ENCODE data around the gene REEP6. TPM values are rescaled to one million over a fixed set of nuclear protein-coding genes. Genes with fewer than 3 reads are reported as not detected.

REEP6 gene
- total RNA-seq, 4 donors from 2014 or later, result 4.2 to 8.5 (median 5.9) TPM

DNA sequence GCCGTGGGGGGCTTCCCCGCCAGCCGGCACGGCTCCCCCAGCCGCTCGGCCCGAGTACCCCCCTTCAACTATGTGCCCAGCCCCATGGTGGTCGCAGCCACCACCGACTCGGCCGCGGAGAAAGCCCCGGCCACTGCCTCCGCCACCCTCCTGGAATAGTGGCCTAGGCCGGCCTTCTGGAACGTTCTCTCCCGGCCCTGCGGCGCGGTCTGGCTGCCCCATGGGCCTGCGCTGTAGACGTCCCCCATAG lies 21.0 kb upstream of the REEP6 start:
- peak overlapping the region in 1 of 3 donors; percentile 31 for H3K4me3 ChIP-seq (replicated peaks in 1 of 3)
- H3K27me3 ChIP-seq, result peaks cover 55% of the 10 kb centered on the region
- TF ChIP-seq, protein P1, sequence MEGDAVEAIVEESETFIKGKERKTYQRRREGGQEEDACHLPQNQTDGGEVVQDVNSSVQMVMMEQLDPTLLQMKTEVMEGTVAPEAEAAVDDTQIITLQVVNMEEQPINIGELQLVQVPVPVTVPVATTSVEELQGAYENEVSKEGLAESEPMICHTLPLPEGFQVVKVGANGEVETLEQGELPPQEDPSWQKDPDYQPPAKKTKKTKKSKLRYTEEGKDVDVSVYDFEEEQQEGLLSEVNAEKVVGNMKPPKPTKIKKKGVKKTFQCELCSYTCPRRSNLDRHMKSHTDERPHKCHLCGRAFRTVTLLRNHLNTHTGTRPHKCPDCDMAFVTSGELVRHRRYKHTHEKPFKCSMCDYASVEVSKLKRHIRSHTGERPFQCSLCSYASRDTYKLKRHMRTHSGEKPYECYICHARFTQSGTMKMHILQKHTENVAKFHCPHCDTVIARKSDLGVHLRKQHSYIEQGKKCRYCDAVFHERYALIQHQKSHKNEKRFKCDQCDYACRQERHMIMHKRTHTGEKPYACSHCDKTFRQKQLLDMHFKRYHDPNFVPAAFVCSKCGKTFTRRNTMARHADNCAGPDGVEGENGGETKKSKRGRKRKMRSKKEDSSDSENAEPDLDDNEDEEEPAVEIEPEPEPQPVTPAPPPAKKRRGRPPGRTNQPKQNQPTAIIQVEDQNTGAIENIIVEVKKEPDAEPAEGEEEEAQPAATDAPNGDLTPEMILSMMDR (IDR thresholded peaks at IDR 0.05), result no peak
- no peak for TF ChIP-seq POLR2A (IDR thresholded peaks at IDR 0.05)
- 2 to 7% methylated on average over 13 to 16 of the region's 22 CpGs for WGBS, 2 donors
- no peaks in the 10 kb centered on the region for H3K36me3 ChIP-seq
- intact Hi-C loops (cut with DNase I), result no loop called here
- H3K9me3 ChIP-seq, result no peaks in the 10 kb centered on the region
- H3K27ac ChIP-seq, result no peak overlapping the region
- peaks cover 29 to 58% of the 10 kb centered on the region in 2 donors for H3K4me1 ChIP-seq
- no peak for DNase-seq

DNA sequence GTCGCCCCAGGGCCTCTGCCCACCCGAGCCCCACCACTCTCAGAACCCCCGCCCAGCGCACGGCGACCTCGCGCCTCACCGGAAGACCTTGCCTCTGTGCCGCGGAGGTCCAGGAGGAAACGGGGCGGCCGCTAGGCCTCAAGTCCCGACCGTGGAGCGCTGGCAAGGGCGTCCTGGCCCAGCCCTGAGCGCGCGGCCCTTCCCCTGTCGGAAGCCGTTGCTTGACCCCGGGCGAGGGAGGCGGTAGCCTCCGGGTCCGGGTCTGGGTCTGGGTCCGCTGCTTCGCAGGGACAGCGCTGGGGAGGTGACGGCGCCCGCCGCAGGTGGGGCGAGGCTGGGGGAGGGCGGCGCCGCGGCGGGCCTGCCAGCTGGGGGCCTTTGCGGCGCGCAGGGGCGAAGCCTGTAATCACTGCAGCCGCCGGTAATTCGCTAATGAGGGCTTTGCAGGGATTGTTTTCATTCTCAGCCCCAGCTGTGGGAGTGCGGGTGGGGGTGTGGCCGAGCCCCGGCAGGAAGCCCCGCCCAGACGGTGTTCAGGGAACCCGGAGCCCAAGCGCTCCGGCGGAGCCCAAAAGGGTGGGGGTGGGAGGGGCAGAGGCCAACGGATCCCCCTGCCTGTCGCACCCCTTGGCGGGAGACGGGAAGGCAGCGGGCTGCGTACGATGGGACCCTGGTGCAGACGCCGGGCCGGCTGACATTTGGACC lies 20.5 kb upstream of the REEP6 start:
- TF ChIP-seq POLR2A (IDR thresholded peaks at IDR 0.05), result no peak
- TF ChIP-seq, protein P1 (IDR thresholded peaks at IDR 0.05), result no peak
- Histone ChIP-seq H3K36me3 (no peaks in the 10 kb centered on the region), H3K27ac (no peak overlapping the region), H3K4me1 (peaks cover 25 to 58% of the 10 kb centered on the region in 2 donors), H3K27me3 (peaks cover 55% of the 10 kb centered on the region), H3K4me3 (replicated peaks in 1 of 3) (peak overlapping the region in 1 of 3 donors; percentile 31), H3K9me3 (no peaks in the 10 kb centered on the region)
- intact Hi-C loops (cut with DNase I), result no loop called here
- peak; percentile 29 to 42 for DNase-seq
- WGBS, 2 donors, result 3% methylated on average over 6 of the region's 67 CpGs; no CpG with 5 or more reads in 1 of the 2 donors

DNA sequence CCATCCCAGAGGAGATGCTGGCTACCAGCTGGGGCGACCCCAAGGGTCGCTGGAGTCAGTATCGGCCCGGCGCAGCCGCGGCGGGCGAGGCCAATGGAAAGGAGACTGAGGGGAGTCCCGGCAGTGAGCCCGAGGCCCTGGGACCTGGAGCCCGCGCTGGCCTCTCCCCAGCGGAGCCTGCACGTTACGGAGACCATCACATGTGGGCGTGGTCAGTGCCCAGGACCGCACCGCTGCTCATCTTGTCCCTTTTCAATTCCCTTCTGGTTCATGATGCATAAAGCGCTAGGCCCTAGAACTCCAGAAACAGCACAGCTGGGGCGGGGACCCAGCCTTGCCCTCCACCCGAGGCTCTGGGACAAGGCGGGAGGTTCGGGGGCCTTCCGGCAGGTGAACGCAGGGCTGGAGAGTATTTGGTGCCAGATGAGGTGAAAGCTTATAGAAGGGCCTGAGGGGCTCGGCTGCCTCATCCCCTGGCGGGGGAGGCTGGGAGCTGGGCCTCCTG lies 19.9 kb upstream of the REEP6 start:
- peaks cover 25 to 55% of the 10 kb centered on the region in 2 donors for H3K4me1 ChIP-seq
- peaks cover 54% of the 10 kb centered on the region for H3K27me3 ChIP-seq
- DNase-seq, result peak in 1 of 2 donors; percentile 14
- H3K9me3 ChIP-seq, result no peaks in the 10 kb centered on the region
- intact Hi-C loops (cut with DNase I), result no loop called here
- H3K27ac ChIP-seq, result no peak overlapping the region
- no peak for TF ChIP-seq POLR2A (IDR thresholded peaks at IDR 0.05)
- TF ChIP-seq, protein P1 (IDR thresholded peaks at IDR 0.05), result no peak
- peak overlapping the region in 1 of 3 donors; percentile 31 for H3K4me3 ChIP-seq (replicated peaks in 1 of 3)
- 5 to 12% methylated on average over 10 to 18 of the region's 28 CpGs for WGBS, 2 donors
- no peaks in the 10 kb centered on the region for H3K36me3 ChIP-seq

DNA sequence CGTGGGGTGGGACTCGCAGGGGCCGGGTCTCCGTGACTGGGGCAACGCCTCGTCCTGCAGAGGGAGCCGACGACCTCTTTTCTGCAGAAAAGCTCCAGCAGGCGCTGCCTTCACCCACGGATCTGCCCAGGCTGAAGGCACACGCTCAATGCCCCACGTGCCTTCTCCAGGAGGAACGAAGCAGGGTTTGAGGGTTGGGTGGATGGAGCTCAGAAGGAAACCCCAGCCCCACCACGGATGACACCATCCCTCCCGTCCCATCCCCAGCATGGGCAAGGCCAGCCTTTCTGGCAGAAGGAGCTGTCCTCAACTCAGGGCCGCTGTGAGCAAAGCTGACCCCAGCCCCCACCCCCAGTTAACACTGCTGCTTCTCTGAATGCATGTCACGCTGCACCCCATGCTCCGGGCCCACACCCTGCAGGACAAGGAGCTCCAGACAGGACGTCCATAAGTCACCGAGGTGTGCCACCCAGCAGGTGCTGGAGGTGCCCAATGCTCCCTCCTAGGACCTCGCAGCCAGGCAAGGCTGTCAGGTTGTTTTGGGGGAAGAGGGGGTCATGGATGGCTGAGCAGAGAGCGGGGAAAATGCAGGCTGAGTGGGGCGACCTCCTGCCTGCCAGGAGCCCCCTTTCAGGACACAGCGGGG lies 19.3 kb upstream of the REEP6 start:
- Histone ChIP-seq H3K36me3 (no peaks in the 10 kb centered on the region), H3K4me3 (replicated peaks in 1 of 3) (no peak overlapping the region), H3K27ac (no peak overlapping the region), H3K4me1 (peaks cover 25 to 51% of the 10 kb centered on the region in 2 donors), H3K9me3 (no peaks in the 10 kb centered on the region), H3K27me3 (peaks cover 48% of the 10 kb centered on the region)
- no peak for TF ChIP-seq POLR2A (IDR thresholded peaks at IDR 0.05)
- intact Hi-C loops (cut with DNase I), result no loop called here
- DNase-seq, result no peak
- 17 to 20% methylated on average over 15 to 24 of the region's 24 CpGs for WGBS, 2 donors

DNA sequence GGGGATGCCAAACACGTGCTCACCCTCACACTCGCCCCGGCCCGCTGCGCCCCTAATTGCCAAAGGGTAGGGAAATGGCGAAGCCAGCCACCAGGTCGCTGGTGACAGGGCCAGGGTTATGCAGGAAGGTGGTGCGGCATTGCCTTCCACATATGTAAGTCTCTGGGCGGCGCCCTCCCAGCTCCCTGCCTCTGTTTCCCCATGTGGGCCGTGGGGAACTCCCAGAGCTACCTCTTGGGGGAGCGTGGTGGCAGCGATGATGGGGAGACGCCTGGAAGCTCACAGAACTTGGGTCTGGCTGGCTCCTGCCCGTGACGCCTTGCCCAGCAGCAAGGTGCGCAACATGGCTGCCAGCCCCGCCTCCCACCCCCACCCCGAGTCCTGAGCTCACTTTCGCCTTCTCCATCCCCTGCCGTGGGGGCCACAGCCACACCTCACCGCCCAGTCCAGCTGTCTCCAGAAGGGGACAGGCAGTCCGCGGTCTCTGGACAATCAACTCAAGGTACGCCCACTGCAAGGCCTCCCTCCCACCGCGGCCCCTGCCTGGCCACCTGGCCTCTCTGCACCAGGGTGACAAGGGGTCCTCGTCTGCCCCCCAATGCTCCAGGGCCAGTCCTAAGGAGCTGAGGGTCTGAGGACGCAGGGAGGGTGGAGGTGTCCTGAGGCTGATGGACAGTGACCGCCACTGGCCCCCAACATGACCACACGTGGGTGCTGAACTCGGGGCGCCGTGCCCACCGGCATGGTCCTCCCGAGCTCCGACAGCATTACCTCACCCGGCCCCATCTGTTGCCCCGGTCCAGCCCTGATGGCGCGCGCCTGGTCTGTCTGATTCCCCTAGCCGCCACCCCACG lies 18.5 kb upstream of the REEP6 start:
- DNase-seq, result no peak
- Histone ChIP-seq H3K4me3 (replicated peaks in 1 of 3) (no peak overlapping the region), H3K4me1 (peaks cover 25 to 43% of the 10 kb centered on the region in 2 donors), H3K36me3 (no peaks in the 10 kb centered on the region), H3K9me3 (no peaks in the 10 kb centered on the region), H3K27ac (no peak overlapping the region), H3K27me3 (peaks cover 42% of the 10 kb centered on the region)
- 53 to 65% methylated on average over 14 to 34 of the region's 44 CpGs for WGBS, 2 donors
- TF ChIP-seq, protein P1 (IDR thresholded peaks at IDR 0.05), result no peak
- TF ChIP-seq POLR2A (IDR thresholded peaks at IDR 0.05), result no peak
- intact Hi-C loops (cut with DNase I), result no loop called here

Data from thyroid gland (tissue), 4 donors.